ENCODE results near the gene KHDRBS1.
"Not testable (repeated sequence)": the region's sequence is repeated elsewhere in the genome, so short reads cannot be mapped to it uniquely, and the experiment has no call there.

The KHDRBS1 gene

DNA sequence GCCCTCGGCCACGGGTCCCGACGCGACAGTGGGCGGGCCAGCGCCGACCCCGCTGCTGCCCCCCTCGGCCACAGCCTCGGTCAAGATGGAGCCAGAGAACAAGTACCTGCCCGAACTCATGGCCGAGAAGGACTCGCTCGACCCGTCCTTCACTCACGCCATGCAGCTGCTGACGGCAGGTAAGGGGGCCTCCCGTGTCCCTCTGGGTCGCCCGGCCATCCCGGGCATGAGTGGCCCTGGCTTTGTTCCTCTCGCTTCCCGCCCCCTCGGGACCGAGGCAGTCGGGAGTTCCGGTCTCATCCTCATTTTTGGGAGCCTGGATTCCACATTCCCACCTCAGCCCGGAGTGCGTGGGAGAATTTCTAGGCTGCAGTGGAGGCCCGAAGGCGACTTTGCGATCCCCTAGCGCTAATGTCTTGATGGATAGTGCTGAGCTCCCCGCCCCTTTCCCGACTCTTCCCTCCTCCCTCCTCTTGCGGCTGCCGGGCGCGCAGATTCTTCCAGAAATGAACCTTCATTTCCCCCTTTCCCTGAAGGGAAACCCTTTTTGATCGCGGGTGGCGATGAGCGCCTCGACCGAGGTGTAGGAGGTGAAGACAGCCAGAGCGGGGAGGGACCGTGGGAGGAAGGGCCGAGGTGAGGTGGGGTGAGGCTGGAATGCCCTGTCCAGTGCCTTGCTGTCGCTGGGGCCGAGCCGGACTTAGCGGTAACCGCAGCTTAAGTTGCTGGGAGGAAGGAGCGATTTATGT, 705 bp downstream of the KHDRBS1 start:
- H3K4me3 ChIP-seq (ENCODE audit: low read length): peak overlapping the region; percentile 84
- no peak for DNase-seq (ENCODE audit: low read depth)
- no peak for TF ChIP-seq CTCF (conservative IDR thresholded peaks at IDR 0.05; ENCODE audit: low read depth, low read length)

- no peak for DNase-seq (ENCODE audit: low read depth)
- no peak for TF ChIP-seq CTCF (conservative IDR thresholded peaks at IDR 0.05; ENCODE audit: low read depth, low read length)
- H3K4me3 ChIP-seq (ENCODE audit: low read length): peak overlapping the region; percentile 84
Observed at GRCh38 chr1:32014948-32015273, 1.2 kb downstream of the KHDRBS1 start.

DNA sequence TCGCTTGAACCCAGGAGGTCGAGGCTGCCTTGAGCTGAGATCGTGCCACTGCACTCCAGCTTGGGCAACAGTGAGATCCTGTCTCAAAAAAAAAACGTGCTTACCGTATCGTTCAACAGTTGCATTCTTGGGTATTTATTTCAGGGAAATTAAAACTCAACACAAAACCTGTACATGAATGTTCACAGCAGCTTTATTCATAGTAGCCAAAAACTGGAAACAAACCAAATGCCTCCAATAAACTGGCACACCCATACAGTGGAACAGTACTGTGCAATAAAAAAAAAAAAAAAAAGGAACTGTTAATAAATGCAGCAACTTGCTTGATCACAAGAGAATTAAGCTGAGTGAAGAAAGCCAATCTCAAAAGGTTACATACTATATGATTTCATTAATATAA, 6.7 kb downstream of the KHDRBS1 start:
- no peak for DNase-seq (ENCODE audit: low read depth)
- H3K4me3 ChIP-seq (ENCODE audit: low read length): no peak overlapping the region
- no peak for TF ChIP-seq CTCF (conservative IDR thresholded peaks at IDR 0.05; ENCODE audit: low read depth, low read length)

DNA sequence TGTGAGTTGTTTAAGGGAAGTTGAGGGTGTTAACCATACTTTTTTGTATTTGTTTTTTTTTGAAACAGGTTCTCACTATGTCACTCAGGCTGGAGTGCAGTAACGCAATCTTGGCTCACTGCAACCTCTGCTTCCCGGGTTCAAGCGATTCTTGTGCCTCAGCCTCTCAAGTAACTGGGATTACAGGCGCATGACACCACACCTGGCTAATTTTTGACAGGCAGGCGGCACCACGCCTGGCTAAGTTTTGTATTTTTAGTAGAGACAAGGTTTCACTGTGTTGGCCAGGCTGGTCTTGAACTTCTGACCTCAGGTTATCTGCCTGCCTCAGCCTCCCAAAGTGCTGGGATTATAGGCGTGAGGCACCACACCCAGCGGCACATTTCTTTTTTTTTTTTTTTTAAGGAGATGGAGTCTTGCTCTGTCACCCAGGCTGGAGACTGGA, 7.9 kb downstream of the KHDRBS1 start:
- H3K4me3 ChIP-seq (ENCODE audit: low read length); DNase-seq (ENCODE audit: low read depth): not testable (repeated sequence)

DNA sequence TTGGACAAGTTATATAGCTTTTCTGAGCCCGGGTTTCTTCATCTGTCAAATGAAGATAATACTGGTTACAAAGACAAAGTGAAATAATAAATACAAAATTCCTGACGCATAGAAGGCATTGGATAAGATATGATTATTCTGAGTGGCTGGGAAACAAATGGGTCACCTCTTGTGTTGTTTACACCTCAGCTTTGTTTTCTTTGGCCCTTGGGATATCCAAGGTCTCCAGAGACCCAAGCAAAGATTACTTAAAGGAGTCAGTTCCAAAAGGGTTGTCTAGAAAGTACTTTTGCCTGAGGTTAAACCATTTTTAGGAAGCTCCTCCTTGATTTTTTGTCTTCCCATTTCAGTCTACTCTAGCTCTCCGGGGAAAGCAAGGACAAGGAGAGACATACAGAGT, 9.7 kb downstream of the KHDRBS1 start:
- TF ChIP-seq CTCF (conservative IDR thresholded peaks at IDR 0.05; ENCODE audit: low read depth, low read length): no peak
- H3K4me3 ChIP-seq (ENCODE audit: low read length): no peak overlapping the region
- DNase-seq (ENCODE audit: low read depth): no peak

DNA sequence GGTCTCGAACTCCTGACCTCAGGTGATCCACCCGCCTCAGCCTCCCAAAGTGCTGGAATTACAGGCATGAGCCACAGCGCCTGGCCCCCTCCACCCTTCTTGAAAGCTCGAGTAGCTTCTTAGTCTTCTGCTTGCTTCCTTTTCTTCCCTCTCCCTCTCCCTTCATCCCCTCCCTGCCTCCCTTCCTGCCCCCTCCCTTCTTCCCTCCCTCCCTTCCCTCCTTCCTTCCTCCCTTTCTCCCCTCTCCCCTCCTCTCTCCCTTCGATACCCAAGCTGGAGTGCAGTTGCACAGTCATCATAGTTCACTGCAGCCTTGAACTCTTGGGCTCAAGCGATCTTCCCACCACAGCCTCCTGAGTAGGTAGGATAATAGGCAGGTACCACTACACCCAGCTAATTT, 11.8 kb downstream of the KHDRBS1 start:
- H3K4me3 ChIP-seq (ENCODE audit: low read length): no peak overlapping the region
- DNase-seq (ENCODE audit: low read depth): no peak
- TF ChIP-seq CTCF (conservative IDR thresholded peaks at IDR 0.05; ENCODE audit: low read depth, low read length): no peak

- H3K4me3 ChIP-seq (ENCODE audit: low read length): no peak overlapping the region
- TF ChIP-seq CTCF (conservative IDR thresholded peaks at IDR 0.05; ENCODE audit: low read depth, low read length): no peak
- no peak for DNase-seq (ENCODE audit: low read depth)
Observed at GRCh38 chr1:32028746-32029145, 15.1 kb downstream of the KHDRBS1 start.
